ENCODE data around the gene PLBD1. TPM values are rescaled to one million over a fixed set of nuclear protein-coding genes. Genes with fewer than 3 reads are reported as not detected.

The PLBD1 gene
- total RNA-seq, 1 experiment from 2014 or later: 0.30 TPM

- CTCF ChIA-PET: no interaction called here
- DNase-seq (ENCODE audit: low read depth, low spot score): no peak
- POLR2A ChIA-PET: no interaction called here
Measured at GRCh38 chr12:14558473-14558959, 9.2 kb downstream of the PLBD1 start.

More at GRCh38 chr12:14558473-14558959, 9.2 kb downstream of the PLBD1 start:
- Histone ChIP-seq H3K27me3 (ENCODE audit: insufficient read depth, low read length) (no peaks in the 10 kb centered on the region), H4K20me1 (ENCODE audit: insufficient read depth) (no peaks in the 10 kb centered on the region), H3K4me1 (ENCODE audit: control insufficient read depth in 1 of 2, insufficient read depth in 2 of 2, low read length in 2 of 2) (peaks cover 9 to 12% of the 10 kb centered on the region in 2 experiments; a peak in 3 of 4 replicates), H3K36me3 (ENCODE audit: control insufficient read depth in 1 of 2, insufficient read depth in 2 of 2, low read length in 2 of 2) (no peaks in the 10 kb centered on the region), H3K4me2 (ENCODE audit: low read length) (no peak overlapping the region), H3K9ac (ENCODE audit: low read length) (no peak overlapping the region), H3K9me3 (ENCODE audit: control insufficient read depth in 1 of 2, insufficient read depth in 1 of 2, low read depth in 1 of 2, low read length in 2 of 2) (no peaks in the 10 kb centered on the region), H3K4me3 (replicated peaks in 1 of 2; ENCODE audit: low read depth in 1 of 2, low read length in 2 of 2) (no peak overlapping the region), H3K27ac (ENCODE audit: low read depth, low read length) (no peak overlapping the region), H2AFZ (ENCODE audit: low read depth, low read length, poor library complexity, severe bottlenecking) (no peak overlapping the region), H3K9me2 (ENCODE audit: insufficient read depth) (no peaks in the 10 kb centered on the region), H3K79me2 (ENCODE audit: insufficient read depth, low read length) (no peaks in the 10 kb centered on the region)
- no peak for ATAC-seq
- intact Hi-C loops (cut with micrococcal nuclease): no loop called here
- no TSS peak for BruUV-seq (replicated peaks)
- RAD21 ChIA-PET (ENCODE audit: low non-redundant PET in 1 of 2, low total read pairs in 2 of 2, uncharacterized antibody in 2 of 2, unreplicated experiment in 2 of 2): no interaction called here
- TF ChIP-seq JUND (IDR thresholded peaks at IDR 0.05): no peak
- no peak for TF ChIP-seq ELF1 (IDR thresholded peaks at IDR 0.05; ENCODE audit: borderline replicate concordance, low read depth)
- no peak for TF ChIP-seq EGR1 (IDR thresholded peaks at IDR 0.05; ENCODE audit: low read depth)
- no peak for TF ChIP-seq EZH2phosphoT487 (IDR thresholded peaks at IDR 0.05; ENCODE audit: borderline replicate concordance)
- TF ChIP-seq ZFX (IDR thresholded peaks at IDR 0.05): no peak
- TF ChIP-seq REST (IDR thresholded peaks at IDR 0.05; ENCODE audit: low read depth): no peak
- no peak for TF ChIP-seq MAX (IDR thresholded peaks at IDR 0.05)
- TF ChIP-seq FOSL1 (IDR thresholded peaks at IDR 0.05; ENCODE audit: low read depth): no peak
- no peak for TF ChIP-seq CTCF (IDR thresholded peaks at IDR 0.05 in 2 of 3, conservative IDR thresholded peaks at IDR 0.05 in 1 of 3; ENCODE audit: borderline replicate concordance in 1 of 3, insufficient read depth in 1 of 3, low read depth in 2 of 3, low read length in 2 of 3)
